Sigmoid colon (tissue), 3 donors: Measurements from ENCODE around the gene PREX1.

Experiments used
- CTCF ChIP-seq, 4 experiments: fragments of 450-650 bp in 3 of 4; fragments of 200-600 bp in 1 of 4; IDR thresholded peaks; one replicate each; pipeline ENCODE4 v1.5.1; 2016 to 2019; ENCODE audit warnings: antibody characterized with exemption in 4 of 4, mild to moderate bottlenecking in 3 of 4, moderate library complexity in 2 of 4
- POLR2A ChIP-seq, 2 donors: fragments of 450-650 bp; IDR thresholded peaks; one replicate each; pipeline ENCODE4 v1.6.1; 2016; ENCODE audit warnings: antibody characterized with exemption in 2 of 2, mild to moderate bottlenecking in 2 of 2, moderate library complexity in 2 of 2

GRCh38 chr20:48601798-48602197 lies 226.0 kb downstream of the PREX1 start:
- TF ChIP-seq CTCF (IDR thresholded peaks at IDR 0.05), result no peak
- TF ChIP-seq POLR2A (IDR thresholded peaks at IDR 0.05), result no peak
